Stimulated activated CD4-positive, alpha-beta T cell treated with anti-CD3 and anti-CD28 coated beads, Interleukin-12 subunit alpha, Interleukin-12 subunit beta, amount 100 ng/mL, for 4 hours (primary cell): ENCODE measurements around the gene JAK1.
"Not testable (repeated sequence)": the region's sequence is repeated elsewhere in the genome, so short reads cannot be mapped to it uniquely, and the experiment has no call there.

Source experiments
- DNase-seq: peaks from one replicate; pipeline ENCODE4 v3.0.0-alpha.2; 2020

JAK1 gene

DNA sequence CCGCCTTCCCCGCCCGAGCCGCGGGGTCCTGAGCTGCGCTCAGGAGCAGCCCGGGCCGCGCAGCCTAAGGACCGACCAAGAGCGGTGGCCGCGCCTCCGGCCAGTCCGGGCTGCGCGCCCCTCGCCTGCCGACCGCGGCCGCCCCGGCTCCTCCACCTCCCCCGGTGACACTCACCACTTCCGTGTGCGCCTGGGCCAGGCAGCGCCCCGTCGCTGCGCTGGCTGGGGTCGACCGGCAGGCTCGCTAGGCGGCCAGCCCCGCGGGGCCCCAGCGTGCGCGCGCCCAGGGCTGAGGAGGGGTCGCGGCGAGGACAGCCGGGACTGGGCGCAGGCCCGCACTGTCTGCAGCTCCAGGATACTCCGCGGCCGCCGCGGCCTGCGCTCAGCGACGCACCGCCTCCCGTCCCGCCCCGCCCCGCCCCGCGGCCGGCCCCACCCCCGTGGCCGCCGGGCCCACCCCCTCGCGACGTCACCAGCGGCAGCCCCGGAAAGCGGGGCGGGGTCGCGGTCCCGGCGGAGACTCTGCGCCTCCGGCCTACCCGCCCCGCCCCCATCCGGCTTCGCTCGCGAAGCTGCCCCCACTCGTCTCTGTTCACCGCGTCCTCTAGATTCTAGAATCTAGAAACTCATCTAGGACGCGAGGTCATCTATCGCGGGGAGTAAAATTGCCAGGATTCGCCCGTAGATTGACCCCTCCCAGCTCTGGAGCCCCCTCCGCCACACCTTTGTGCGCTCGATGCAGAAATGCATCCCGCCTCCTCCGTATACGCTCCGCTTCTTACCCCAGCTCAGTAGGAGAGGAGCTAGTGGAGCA is at the start of gene JAK1:
TSS of gene JAK1 (minus strand) at position 392 of the 814 bp plus-strand sequence. CDS start 80,285 bp downstream, outside the sequence.
- peak; percentile 91 for DNase-seq

DNA sequence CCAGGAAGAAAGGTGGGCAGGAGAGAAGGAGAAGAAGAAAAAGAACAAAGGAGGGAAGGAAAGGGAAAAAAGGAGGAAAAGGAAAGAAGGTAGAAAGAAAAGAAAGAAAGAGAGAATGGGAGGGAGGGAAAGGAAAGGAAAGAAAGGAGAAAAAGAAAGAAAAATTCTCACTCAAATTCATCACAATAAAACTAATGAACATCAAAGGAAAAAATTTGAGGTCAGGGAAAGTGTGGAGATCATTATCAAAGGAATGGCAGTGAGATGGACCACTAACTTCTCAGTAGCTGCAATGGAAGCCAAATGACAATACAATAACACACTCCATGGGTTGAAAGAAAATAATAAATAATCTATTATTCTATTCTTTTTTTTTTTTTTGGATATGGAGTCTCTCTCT is 48.0 kb upstream of the JAK1 start:
- DNase-seq = no peak

DNA sequence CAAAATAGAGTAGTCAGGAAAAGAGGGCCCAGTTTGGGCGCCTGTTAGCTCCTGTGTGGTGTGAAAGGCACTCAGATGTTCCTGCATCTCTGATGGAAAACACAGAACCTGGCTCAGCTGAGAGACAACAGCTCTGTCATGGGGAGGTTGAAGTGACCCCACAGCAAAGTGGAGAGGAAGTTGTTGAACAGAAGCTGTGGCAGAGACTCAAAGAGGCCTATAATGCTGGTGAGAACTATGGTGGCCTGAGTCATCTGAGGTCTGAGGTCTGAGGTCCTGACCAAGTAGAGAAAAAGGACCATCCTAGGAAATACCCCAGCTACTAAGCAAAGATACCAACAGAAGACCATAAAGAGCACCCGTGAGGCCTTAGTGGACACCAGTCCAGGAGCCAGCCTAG is 45.6 kb upstream of the JAK1 start:
- no peak for DNase-seq

DNA sequence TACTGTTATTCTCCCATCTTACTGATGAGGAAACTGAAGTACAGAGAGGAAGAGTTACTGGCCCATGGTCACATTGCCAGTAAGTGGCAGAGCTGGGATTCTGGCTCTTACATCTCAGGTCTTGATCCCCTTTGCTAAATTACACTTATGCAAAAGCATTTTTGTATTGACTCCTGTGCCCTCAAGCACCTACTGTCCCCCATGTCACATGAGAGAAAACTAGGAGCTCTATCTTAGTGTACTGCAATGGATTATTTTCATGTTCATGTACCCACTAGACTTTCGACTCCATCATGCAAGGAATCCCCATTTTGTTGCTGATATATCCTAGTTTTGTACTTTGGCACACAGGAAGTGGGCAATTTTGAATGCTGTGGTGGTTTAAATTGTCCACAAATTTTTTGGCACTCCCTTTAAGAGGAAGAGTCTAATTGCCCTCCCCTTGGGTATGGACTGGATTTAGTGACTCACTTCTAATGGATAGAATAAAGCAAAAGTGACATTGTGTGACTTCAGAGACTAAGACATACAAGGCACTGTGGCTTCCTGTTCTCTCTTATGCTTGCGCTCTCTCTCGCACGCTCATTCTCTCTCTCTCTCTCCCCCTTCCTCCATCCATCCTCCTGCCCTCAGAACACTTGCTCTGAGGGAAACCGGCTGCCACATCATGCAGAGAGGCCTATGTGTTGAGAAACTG is 43.5 kb upstream of the JAK1 start:
- DNase-seq = no peak

DNA sequence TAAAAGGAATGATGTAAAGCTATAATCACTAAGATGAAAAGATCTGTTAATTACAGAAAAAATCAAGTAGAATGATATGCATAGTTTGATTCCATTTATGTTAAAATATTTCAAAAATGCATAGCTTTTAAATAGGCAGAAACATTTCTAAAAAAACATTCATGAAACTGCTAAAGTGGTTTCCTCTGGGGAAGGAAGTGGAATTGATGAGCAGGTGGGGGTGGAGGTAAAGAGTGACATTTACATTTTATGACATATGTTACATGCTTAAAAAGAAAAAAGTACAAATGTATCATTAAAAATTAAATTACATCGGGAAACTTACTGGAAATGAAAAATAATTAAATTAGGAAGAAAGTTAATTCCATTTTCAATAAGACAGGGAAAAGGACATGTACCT is 42.8 kb upstream of the JAK1 start:
- no peak for DNase-seq

DNA sequence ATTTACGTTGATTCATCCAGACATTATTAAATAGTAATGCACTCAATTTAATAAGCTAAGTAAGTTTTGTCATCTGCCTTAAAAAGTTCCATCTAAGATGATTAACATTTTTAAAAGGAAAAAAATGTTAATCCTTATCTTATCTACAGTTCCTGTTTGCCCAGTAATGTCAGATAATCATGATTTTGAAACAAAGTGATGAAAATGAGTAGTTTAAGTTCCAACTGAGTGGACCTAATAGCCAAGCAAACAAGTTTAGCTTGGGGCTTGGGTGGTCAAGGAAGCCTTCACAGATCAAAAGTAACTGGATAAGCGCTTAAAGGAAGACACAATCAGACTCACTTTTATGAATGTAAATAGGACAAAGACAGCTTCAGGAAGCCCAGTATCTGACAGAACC is 40.5 kb upstream of the JAK1 start:
- DNase-seq = no peak

DNA sequence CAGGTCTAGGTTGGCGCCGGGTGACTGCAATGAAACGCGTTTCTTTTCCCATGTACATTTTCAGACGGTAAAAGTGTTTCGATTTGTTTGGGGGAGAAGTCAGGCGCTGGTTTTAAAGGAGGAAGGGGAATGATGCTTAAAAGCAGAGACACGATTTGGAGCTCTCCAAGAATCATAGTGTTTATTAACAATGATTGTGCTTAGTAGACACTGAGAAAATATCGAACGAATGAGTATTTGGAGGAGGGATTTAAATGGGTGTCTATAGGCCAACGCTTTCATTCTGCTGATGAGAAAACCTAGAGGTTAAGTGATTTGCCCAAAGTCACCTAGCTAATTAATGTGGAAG is 36.9 kb upstream of the JAK1 start:
- DNase-seq = no peak

DNA sequence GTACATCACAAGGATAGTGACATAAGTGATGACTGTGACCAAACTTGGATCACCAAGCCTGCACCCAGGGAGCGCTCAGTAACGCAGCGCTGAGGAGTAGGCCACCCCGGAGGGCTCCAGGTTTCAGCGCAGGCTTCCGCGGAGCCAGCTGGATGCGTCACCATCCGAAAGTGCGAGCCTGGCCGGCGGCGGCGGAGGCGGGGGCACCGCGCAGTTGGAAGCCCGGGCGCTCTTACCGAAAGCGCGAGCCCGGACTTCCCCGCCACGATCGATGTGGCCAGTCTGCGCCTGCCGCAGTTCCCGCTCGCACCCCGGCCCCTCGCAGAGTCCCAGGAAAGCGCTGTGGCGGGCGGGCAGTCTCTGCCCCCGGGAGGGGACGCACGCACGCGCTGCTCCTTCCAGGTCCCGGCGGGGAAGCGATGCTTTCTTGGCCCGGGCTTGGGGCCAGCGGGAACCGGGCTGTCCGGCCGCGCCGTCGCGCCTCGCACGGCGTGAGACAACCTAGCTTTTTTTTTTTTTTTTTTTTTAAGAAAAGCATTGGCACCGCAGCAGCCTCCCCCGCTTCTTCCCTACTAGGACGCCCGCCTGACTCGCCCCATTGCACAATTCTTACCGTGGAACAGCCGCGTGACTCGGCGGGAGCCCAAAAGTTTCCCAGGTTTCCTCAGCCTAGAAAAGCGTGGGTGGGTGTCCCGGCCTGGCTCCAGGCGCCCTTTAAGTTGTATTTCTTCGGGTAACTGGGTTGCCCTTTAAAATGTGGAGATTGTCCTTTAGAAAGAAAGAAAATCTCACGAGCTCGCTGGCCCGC is 36.4 kb upstream of the JAK1 start:
- peak; percentile 57 for DNase-seq

DNA sequence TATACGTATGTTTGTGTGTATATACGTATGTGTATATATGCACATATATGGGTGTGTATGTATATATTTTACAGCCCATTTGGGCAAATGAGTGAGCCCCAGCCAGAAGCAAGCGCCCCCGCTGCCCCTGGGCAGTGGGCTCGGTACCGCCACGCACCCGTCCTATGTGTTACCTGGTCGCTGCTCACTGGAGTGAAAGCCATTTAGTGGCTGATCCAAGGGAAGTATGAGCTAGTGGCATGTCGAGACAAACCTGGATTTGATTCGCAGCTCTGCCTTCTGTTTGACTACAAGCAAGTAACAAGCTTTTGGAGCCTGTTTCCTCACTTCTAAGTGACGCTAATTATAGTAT is 35.8 kb upstream of the JAK1 start:
- DNase-seq = no peak

DNA sequence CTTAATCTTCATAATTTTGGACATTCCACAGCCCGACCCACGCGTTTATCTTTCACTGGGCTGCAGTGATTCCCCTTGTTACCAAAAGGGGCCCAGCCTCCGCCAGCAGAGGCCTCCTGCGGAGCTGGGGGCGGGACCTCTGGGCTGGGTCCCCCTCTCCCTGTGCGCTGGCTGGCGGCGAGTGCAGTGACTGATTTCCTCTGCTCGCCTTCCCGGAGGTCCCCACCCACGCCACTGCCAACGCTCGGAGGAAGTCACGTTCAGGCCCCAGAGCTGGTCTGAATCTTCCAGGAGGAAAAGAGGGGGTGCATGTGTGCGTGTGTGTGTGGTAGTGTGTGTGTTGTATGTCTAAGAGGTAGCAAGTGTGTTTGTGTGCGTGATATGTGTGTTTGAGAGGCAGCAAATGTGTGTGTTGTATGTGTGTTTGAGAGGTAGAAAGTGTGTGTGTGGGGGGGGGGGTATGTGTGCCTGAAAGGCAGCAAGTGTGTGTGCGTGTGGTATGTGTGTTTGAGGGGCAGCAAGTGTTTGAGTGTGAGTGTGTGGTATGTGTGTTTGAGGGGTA is 35.0 kb upstream of the JAK1 start:
- DNase-seq = peak; percentile 74

DNA sequence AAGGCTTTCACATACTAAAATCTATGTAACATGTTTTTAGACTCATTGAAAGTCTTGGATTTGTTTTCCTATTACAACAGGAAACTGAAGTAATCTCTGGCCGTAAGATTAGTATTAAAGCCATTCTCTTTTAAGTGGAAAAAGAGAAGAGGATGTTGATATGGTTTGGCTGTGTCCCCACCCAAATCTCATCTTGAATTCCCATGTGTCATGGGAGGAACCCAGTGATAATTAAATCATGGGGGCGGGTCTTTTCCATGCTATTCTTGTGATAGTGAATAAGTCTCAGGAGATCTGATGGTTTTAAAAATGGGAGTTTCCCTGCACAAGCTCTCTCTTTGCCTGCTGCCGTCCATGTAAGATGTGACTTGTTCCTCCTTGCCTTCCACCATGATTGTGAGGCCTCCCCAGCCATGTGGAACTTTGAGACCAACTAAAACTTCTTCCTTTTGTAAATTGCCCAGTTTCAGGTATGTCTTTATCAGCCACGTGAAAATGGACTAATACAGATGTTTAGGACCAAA is 32.1 kb upstream of the JAK1 start:
- not testable (repeated sequence) for DNase-seq

DNA sequence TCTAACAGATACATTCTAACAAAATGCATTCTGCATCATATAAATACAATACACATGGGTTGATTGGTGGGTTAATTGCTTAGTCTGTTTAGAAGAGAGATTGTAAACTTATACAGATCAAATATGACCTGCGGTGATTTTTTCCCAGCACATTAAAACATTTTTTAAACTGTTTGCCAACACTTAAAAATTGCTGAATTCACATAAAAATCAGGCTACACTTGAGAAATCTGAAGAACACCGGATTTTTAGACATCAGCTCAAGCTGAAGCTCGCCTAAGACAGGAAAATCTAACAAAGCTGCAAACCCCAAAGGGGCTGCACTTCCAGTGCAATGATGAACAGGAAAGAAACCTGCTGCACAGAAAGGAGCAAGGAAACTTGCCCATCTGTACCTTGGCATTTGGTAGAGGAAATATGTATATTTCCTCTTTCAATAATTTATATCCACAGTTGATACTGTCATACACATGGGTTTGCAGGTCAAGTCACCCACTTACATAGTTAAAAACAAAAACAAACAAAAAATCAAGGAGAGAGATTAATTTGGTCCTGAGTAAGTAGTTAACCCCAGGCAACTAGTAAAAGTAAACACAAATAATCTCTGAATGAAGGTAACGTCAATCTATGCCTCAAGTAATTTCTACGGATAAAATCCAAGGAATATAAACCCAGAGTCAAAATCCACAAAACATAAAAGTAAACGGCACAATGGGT is 30.4 kb upstream of the JAK1 start:
- no peak for DNase-seq

DNA sequence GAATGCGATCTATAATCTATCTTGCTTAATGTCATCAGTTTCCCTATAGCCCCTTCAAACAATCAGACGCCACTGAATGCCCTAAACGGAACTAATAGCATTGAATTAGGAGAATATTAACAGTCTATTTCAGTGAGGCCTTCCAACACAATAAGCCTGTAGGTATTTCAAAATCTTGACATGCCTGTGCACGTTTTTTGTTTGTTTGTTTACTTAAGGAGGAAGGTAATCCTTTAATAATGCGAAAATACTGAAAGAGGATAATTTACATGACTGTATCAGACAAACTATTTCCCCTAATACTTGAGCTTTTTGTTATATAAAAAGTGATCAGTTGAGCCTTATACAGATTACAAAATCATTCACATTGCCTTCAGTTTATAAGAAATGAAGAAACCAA is 29.0 kb upstream of the JAK1 start:
- no peak for DNase-seq

DNA sequence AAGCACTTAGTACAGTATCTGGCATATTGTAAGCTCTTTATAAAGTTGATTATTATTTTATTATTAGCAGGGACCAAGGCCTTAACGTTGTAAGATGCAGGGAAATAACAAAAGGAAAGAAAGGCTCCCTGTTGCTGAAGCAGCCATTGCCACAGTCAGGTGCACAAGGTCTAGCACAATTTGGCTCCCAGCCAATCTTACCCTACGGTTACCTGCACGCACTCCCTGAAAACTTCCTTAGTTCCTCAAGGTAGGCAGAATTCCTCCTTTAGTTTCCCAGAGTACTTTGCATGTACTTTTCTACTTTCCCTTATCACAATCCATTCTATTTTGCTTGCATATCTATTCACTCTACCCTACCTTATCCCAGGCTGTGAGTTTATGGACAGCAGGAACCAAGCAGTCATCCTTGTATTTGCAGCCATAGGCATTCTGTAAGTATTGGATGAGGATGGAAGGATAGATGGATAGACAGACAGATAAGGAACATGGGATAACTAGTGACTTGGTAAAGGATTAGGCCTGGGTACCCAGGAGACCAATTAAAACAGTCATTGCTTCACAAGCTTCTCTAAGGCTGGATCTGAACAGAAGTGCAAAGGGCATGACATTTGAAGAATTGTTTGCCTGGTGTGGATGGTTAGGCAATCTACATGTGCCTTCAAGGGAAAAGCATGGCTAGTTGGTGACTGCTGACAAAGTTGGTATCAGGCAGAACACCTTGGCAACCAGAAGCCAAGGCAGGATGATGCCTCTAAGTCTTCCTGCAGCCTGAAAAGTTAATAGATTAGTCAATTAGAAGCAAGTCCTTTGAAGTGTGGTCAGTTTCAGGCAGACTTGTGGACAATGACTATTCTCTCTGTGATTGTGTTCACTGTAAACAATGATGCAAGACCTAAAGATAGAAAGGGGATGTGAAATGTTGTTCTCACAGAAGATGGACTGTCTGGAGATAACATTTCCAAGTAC is 20.8 kb upstream of the JAK1 start:
- no peak for DNase-seq

DNA sequence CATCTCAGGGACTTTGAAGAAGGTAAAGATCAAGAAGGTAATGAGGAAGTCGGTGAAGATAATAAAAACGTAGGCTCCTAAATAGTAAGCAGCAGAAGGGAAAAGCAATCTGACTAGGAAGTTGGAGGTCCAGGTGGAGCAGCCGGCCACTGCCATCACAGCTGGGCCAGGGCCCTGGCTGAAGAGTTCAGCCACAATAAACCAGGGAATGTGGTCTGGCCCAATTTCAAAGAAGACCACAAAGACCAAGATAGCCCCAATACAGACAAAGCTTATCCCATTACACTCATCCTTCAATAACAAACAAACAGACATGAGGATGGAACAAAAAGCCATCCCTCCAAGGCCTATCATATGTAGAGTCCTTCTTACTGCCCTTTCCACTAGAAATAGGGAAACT is 18.4 kb upstream of the JAK1 start:
- DNase-seq = no peak

DNA sequence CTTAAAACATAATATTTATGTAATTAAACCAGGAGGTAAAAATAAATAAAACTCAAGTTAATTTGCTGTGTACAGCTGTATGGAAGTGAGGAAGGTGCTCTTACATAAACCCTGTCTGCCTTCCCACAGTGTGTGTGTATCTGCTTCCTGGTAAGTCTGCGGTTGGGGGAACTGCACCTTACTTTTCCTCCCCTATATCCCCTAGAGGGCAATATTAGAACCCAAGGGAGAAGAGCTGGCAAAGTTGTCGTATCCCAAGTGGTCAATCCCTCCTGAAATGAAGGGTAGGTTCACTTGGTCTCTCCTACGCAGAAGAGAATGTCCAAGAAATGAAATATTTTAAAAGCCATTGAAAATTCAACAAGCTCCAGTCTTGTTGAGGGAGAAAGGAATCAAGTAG is 17.8 kb upstream of the JAK1 start:
- DNase-seq = no peak

DNA sequence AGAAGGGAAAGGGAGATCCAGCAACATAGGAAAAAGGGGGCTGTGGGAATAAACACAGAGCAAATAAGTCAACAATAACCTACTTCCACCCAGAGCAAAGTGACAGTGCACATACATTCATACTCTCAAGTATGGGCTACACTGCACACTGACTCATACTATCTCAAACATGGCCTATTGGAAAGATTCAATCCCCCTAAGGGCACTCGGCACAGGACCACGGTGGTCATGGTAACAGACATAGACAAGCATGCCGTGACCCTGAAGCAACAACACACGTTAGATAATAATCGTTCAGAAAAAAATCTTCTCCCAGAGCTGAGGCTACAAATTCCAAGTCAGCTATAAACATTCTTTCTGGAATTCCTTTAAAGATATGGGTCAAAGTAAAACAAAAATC is 16.8 kb upstream of the JAK1 start:
- DNase-seq = no peak

DNA sequence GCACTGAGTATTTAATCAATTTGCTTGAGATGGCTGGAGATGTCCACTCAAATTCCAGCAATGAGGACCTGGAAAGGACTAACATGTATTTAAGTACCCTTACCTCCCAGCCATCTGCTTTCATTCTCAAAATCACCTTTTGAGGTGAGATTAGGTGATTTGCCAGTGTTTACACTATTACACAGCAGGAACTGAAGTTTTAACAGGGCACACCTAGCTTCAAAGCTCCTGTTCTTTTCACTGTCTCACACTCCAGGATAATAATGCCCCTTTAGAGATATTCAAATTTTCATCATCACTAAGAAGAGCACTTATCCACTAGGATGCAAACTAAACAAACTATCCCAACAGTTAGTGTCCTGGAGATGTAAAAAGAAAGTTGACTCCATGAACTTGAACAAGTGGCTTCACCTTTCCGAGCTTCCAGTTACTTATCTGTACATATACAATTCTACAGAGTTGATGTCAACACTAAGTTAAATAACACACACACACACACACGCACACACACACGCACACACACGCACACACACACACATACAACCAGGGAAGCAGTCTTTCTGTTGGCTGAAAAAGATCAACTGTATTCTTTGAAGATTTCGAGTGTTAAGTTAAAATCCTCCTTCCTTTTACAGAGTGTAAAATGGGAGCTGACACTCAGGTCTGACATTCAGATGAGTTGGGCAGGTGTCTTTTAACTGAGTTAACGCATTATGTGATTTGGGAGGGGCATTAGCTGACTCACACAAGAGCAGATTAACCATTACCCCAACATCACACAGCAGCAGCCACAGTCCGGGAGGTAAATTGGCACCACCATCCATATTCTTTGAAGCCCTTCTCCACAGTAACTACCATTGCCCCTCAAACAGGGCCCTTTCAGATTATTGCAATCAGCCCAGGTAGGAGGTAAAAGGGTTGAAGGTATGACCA is 15.5 kb upstream of the JAK1 start:
- DNase-seq = no peak

DNA sequence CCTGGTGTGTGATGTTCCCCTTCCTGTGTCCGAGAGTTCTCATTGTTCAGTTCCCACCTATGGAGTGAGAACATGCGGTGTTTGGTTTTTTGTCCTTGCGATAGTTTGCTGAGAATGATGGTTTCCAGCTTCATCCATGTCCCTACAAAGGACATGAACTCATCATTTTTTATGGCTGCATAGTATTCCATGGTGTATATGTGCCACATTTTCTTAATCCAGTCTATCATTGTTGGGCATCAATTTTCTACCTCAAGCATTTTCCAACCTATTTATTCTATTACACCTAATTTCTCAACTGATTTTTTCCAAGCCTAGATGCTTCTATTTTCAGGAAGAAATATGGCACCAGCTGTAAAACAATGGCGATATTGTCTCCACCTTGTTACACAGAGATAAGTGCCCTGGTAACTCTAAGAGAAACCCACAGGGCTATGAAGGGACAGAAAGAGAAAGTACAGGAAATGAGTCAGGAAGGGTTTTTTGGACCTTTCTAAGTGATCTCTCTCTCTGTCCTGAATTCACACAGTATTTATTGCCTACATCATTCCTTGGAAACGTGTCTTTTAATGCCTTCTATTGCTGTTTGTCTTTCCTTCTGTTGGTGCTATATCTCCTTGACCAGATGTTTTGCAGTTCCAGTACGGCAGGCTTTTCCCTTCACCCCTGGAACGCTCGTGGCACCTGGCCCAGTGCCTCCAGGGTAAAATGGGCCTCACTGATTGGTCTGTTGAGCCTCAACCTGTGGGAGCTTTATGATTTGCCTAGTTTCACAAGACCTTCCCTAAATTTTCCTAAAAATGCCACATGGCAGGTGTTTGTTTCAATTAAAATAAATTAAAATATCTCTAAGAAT is 14.6 kb upstream of the JAK1 start:
- DNase-seq = no peak
